GM18951 (cell line): ENCODE measurements around the gene MTFR1L.

ENCODE experiments used
- POLR2A ChIP-seq: IDR thresholded peaks from 4 replicates; pipeline ENCODE4 v1.6.1; 2011; ENCODE audit warnings: mild to moderate bottlenecking; ENCODE audit not compliant: insufficient read length, insufficient read depth; ENCODE audit errors: extremely low read depth
- in situ Hi-C: fragments of 300-500 bp; cut with MboI; formaldehyde crosslinking; loops from one replicate; pipeline ENCODE4 v1.12.0; 2022; ENCODE audit warnings: low sequenced_read_pairs, mixed read lengths, inconsistent platforms; ENCODE audit not compliant: unreplicated experiment

MTFR1L gene

GRCh38 chr1:25806418-25806817 lies 13.3 kb upstream of the MTFR1L start:
- no peak for TF ChIP-seq POLR2A
- in situ Hi-C loops, result no loop called here

GRCh38 chr1:25807480-25808390 lies 12.0 kb upstream of the MTFR1L start:
- no peak for TF ChIP-seq POLR2A
- in situ Hi-C loops, result no loop called here

GRCh38 chr1:25808481-25809244 lies 11.1 kb upstream of the MTFR1L start:
- TF ChIP-seq POLR2A, result no peak
- in situ Hi-C loops, result no loop called here

- TF ChIP-seq POLR2A, result no peak
- in situ Hi-C loops, result no loop called here
Measured at GRCh38 chr1:25809283-25809926, 10.3 kb upstream of the MTFR1L start.

GRCh38 chr1:25809929-25810328 lies 9.8 kb upstream of the MTFR1L start:
- TF ChIP-seq POLR2A, result no peak
- in situ Hi-C loops, result no loop called here

GRCh38 chr1:25810341-25811299 lies 9.1 kb upstream of the MTFR1L start:
- no peak for TF ChIP-seq POLR2A
- in situ Hi-C loops, result no loop called here

GRCh38 chr1:25811384-25812082 lies 8.2 kb upstream of the MTFR1L start:
- no peak for TF ChIP-seq POLR2A
- in situ Hi-C loops, result no loop called here

- TF ChIP-seq POLR2A, result no peak
- in situ Hi-C loops, result no loop called here
Measured at GRCh38 chr1:25813071-25813733, 6.6 kb upstream of the MTFR1L start.

GRCh38 chr1:25813734-25814471 lies 5.9 kb upstream of the MTFR1L start:
- no peak for TF ChIP-seq POLR2A
- in situ Hi-C loops, result no loop called here

- in situ Hi-C loops, result no loop called here
- TF ChIP-seq POLR2A, result no peak
Measured at GRCh38 chr1:25814549-25815087, 5.1 kb upstream of the MTFR1L start.
